ENCODE measurements around the gene APLP2.

The APLP2 gene

GRCh38 chr11:130120045-130120444 is 50.4 kb downstream of the APLP2 start:
- DNase-seq: no peak

GRCh38 chr11:130121445-130121978 is 51.8 kb downstream of the APLP2 start:
- DNase-seq: no peak

GRCh38 chr11:130122141-130122575 is 52.5 kb downstream of the APLP2 start:
- peak in 1 of 2 experiments; percentile 26 for DNase-seq

GRCh38 chr11:130123414-130124040 is 53.8 kb downstream of the APLP2 start:
- DNase-seq: no peak

GRCh38 chr11:130124096-130124495 is 54.4 kb downstream of the APLP2 start:
- no peak for DNase-seq

GRCh38 chr11:130125638-130126037 is 55.9 kb downstream of the APLP2 start:
- DNase-seq: no peak

- DNase-seq: no peak
Measured at GRCh38 chr11:130126516-130126915, 56.8 kb downstream of the APLP2 start.

GRCh38 chr11:130127509-130127908 is 57.8 kb downstream of the APLP2 start:
- DNase-seq: no peak

GRCh38 chr11:130128626-130129025 is 58.9 kb downstream of the APLP2 start:
- no peak for DNase-seq

- no peak for DNase-seq
Measured at GRCh38 chr11:130129922-130130321, 60.2 kb downstream of the APLP2 start.

- peak; percentile 14 to 34 for DNase-seq
Measured at GRCh38 chr11:130131961-130132850, 62.5 kb downstream of the APLP2 start.

GRCh38 chr11:130133716-130134115 is 64.0 kb downstream of the APLP2 start:
- DNase-seq: no peak

- DNase-seq: no peak
Measured at GRCh38 chr11:130136107-130136506, 66.4 kb downstream of the APLP2 start.

- no peak for DNase-seq
Measured at GRCh38 chr11:130137999-130138398, 68.3 kb downstream of the APLP2 start.

- no peak for DNase-seq
Measured at GRCh38 chr11:130139401-130139800, 69.7 kb downstream of the APLP2 start.

GRCh38 chr11:130141561-130142341 is 72.1 kb downstream of the APLP2 start:
- DNase-seq: no peak

- no peak for DNase-seq
Measured at GRCh38 chr11:130144141-130144540, 74.4 kb downstream of the APLP2 start.

GRCh38 chr11:130144861-130145281 is 75.2 kb downstream of the APLP2 start:
- no peak for DNase-seq

GRCh38 chr11:130145311-130145812 is 75.7 kb downstream of the APLP2 start:
- DNase-seq: no peak

GRCh38 chr11:130145975-130146776 is 76.5 kb downstream of the APLP2 start:
- DNase-seq: no peak

- DNase-seq: no peak
Measured at GRCh38 chr11:130146796-130147195, 77.1 kb downstream of the APLP2 start.

GRCh38 chr11:130148796-130149326 is 79.2 kb downstream of the APLP2 start:
- no peak for DNase-seq
